Small intestine (tissue), 7 donors: ENCODE measurements around the gene VASP. TPM values are rescaled to one million over a fixed set of nuclear protein-coding genes. Genes with fewer than 3 reads are reported as not detected.
A peak's percentile ranks its signal among the peaks of the same experiment; 100 is the strongest.

Experiments used
- DNase-seq, 2 donors: peaks; one replicate each; pipeline versions ENCODE4 v3.0.0 to v3.0.0-alpha.2; 2013
- FAIRE-seq: peaks from 2 replicates; lab custom pipeline; 2012; peaks lifted over from hg19 to GRCh38; lab: Jason Lieb, UNC
- H3K27ac ChIP-seq, 3 donors: one replicate each; pipeline ENCODE4 v1.5.1; 2013; ENCODE audit warnings: low read length in 2 of 3, mild to moderate bottlenecking in 2 of 3, control low read depth in 1 of 3, inconsistent platforms in 1 of 3, low read depth in 1 of 3, moderate library complexity in 1 of 3
- H3K27me3 ChIP-seq, 3 donors: one replicate each; pipeline ENCODE4 v1.6.1; 2013; ENCODE audit warnings: low read length in 3 of 3, inconsistent platforms in 1 of 3; ENCODE audit not compliant: control insufficient read depth in 3 of 3, insufficient read depth in 3 of 3
- H3K36me3 ChIP-seq, 3 donors: one replicate each; pipeline ENCODE4 v1.6.1; 2013; ENCODE audit warnings: low read length in 3 of 3, inconsistent platforms in 1 of 3, low read depth in 1 of 3, mild to moderate bottlenecking in 1 of 3, moderate library complexity in 1 of 3; ENCODE audit not compliant: control insufficient read depth in 3 of 3, insufficient read depth in 2 of 3
- H3K4me1 ChIP-seq, 3 donors: one replicate each; pipeline ENCODE4 v1.6.1; 2013; ENCODE audit warnings: low read length in 2 of 3, inconsistent platforms in 1 of 3, low read depth in 1 of 3, mild to moderate bottlenecking in 1 of 3, moderate library complexity in 1 of 3; ENCODE audit not compliant: control insufficient read depth in 3 of 3, insufficient read depth in 2 of 3
- H3K4me3 ChIP-seq, 3 donors: one replicate each; pipeline ENCODE4 v1.5.1; 2013; ENCODE audit warnings: low read length in 3 of 3, control low read depth in 1 of 3, inconsistent platforms in 1 of 3, low read depth in 1 of 3, mild to moderate bottlenecking in 1 of 3, moderate library complexity in 1 of 3
- H3K9me3 ChIP-seq, 2 donors: one replicate each; pipeline ENCODE4 v1.6.1; 2013; ENCODE audit warnings: low read depth in 1 of 2, low read length in 1 of 2; ENCODE audit not compliant: control insufficient read depth in 2 of 2, insufficient read depth in 1 of 2
- WGBS, 3 donors: extraction: QIAGEN DNeasy Blood & Tissue Kit; methylation state at CpG; one replicate each; pipeline ENCODE4 v1.1.7; 2013; 5-methylcytosine and 5-hydroxymethylcytosine counted together
- polyA plus RNA-seq, 4 donors: library from polyadenylated mRNA; stranded (reverse) in 3 of 4; unstranded in 1 of 4; fragments of 200-250 nt in 3 of 4; fragments of 120-200 nt in 1 of 4; gene quantifications; one replicate each; pipeline versions ENCODE4 v1.2.1 to v1.2.3, GENCODE V29; 2013
- donor health status: healthy with polysubstance abuse.
- donor health status: control.
- donor health status: control.
- donor health status: Bipolar disorder and iron deficiency.
- donor health status: healthy.

The VASP gene
- polyA plus RNA-seq, 4 donors = 50.4 to 132 (median 111) TPM

- Histone ChIP-seq H3K4me1 (peaks cover 6 to 41% (median 16%) of the 10 kb centered on the region in 3 donors), H3K27me3 (peaks cover 0 to 77% (median 0%) of the 10 kb centered on the region in 3 donors), H3K36me3 (no peaks in the 10 kb centered on the region), H3K9me3 (peaks cover 0 to 6% of the 10 kb centered on the region in 2 donors), H3K4me3 (peak overlapping the region; percentile 52 to 60 (median 58)), H3K27ac (no peak overlapping the region)
- FAIRE-seq = no peak
- 0 to 1% (median 1%) methylated on average over 40 to 54 of the region's 54 CpGs for WGBS, 3 donors
- DNase-seq = peak; percentile 31 to 67
These were observed 10.8 kb upstream of the VASP start for GRCh38 chr19:45496349-45496953.

- H3K4me1 ChIP-seq = peaks cover 6 to 37% (median 16%) of the 10 kb centered on the region in 3 donors
These were observed 9.5 kb upstream of the VASP start for GRCh38 chr19:45497791-45498190.

GRCh38 chr19:45498411-45499195 lies 8.7 kb upstream of the VASP start, which contains the start of gene PPM1N:
PPM1N (plus strand) TSS chr19:45498443; CDS start chr19:45498473, 30 bp downstream.
- H3K27ac ChIP-seq = no peak within 1 kb of the TSS
- peak in 1 of 2 donors; percentile 57 for DNase-seq

More at GRCh38 chr19:45497791-45498190, 9.5 kb upstream of the VASP start:
- H3K27me3 ChIP-seq = peaks cover 0 to 69% (median 0%) of the 10 kb centered on the region in 3 donors
- peaks cover 0 to 6% of the 10 kb centered on the region in 2 donors for H3K9me3 ChIP-seq
- FAIRE-seq (no peak), DNase-seq (no peak)
- H3K36me3 ChIP-seq = no peaks in the 10 kb centered on the region
- WGBS, 3 donors = 25 to 28% (median 27%) methylated on average over 16 of the region's 16 CpGs
- no peak overlapping the region for H3K27ac ChIP-seq
- H3K4me3 ChIP-seq = no peak overlapping the region

GRCh38 chr19:45499196-45500180 lies 7.8 kb upstream of the VASP start:
- WGBS, 3 donors = 11 to 17% (median 13%) methylated on average over 36 to 37 of the region's 37 CpGs
- H3K27me3 ChIP-seq = peaks cover 0 to 58% (median 0%) of the 10 kb centered on the region in 3 donors
- peak overlapping the region in 1 of 3 donors; percentile 2 for H3K4me3 ChIP-seq
- H3K9me3 ChIP-seq = peaks cover 0 to 6% of the 10 kb centered on the region in 2 donors
- FAIRE-seq (no peak), DNase-seq (peak; percentile 69 to 72)
- no peaks in the 10 kb centered on the region for H3K36me3 ChIP-seq
- no peak overlapping the region for H3K27ac ChIP-seq
- peaks cover 6 to 30% (median 16%) of the 10 kb centered on the region in 3 donors for H3K4me1 ChIP-seq

More at GRCh38 chr19:45498411-45499195, 8.7 kb upstream of the VASP start, which contains the start of gene PPM1N:
- Histone ChIP-seq H3K4me1 (peaks cover 6 to 30% (median 16%) of the 10 kb centered on the region in 3 donors), H3K9me3 (peaks cover 0 to 6% of the 10 kb centered on the region in 2 donors), H3K4me3 (peak within 1 kb of the TSS in 2 of 3 donors; percentile 32 to 34), H3K36me3 (no peaks in the 10 kb centered on the region), H3K27me3 (peaks cover 0 to 63% (median 0%) of the 10 kb centered on the region in 3 donors)
- no peak for FAIRE-seq
- WGBS, 3 donors = 2 to 7% (median 6%) methylated on average over 75 to 89 of the region's 89 CpGs

GRCh38 chr19:45500918-45501729 lies 6.2 kb upstream of the VASP start:
- Histone ChIP-seq H3K4me1 (peaks cover 6 to 32% (median 16%) of the 10 kb centered on the region in 3 donors), H3K27ac (no peak overlapping the region), H3K9me3 (peaks cover 0 to 6% of the 10 kb centered on the region in 2 donors), H3K36me3 (no peaks in the 10 kb centered on the region), H3K27me3 (peaks cover 0 to 42% (median 0%) of the 10 kb centered on the region in 3 donors), H3K4me3 (no peak overlapping the region)
- DNase-seq = no peak
- 87 to 93% (median 88%) methylated on average over 8 of the region's 8 CpGs for WGBS, 3 donors
- FAIRE-seq = no peak

GRCh38 chr19:45501730-45502014 lies 5.6 kb upstream of the VASP start:
- Histone ChIP-seq H3K9me3 (peaks cover 0 to 6% of the 10 kb centered on the region in 2 donors), H3K27ac (no peak overlapping the region), H3K4me1 (peaks cover 6 to 29% (median 12%) of the 10 kb centered on the region in 3 donors), H3K27me3 (peaks cover 0 to 37% (median 0%) of the 10 kb centered on the region in 3 donors), H3K4me3 (no peak overlapping the region), H3K36me3 (no peaks in the 10 kb centered on the region)
- no peak for DNase-seq
- no peak for FAIRE-seq
- 70 to 72% (median 70%) methylated on average over 2 of the region's 2 CpGs for WGBS, 3 donors

- H3K4me1 ChIP-seq = peaks cover 6 to 27% (median 12%) of the 10 kb centered on the region in 3 donors
- H3K36me3 ChIP-seq = no peaks in the 10 kb centered on the region
- peaks cover 0 to 6% of the 10 kb centered on the region in 2 donors for H3K9me3 ChIP-seq
- no peak for FAIRE-seq
- no peak overlapping the region for H3K4me3 ChIP-seq
- no peak overlapping the region for H3K27ac ChIP-seq
- DNase-seq = no peak
- 74 to 88% (median 84%) methylated on average over 5 of the region's 5 CpGs for WGBS, 3 donors
- H3K27me3 ChIP-seq = peaks cover 0 to 35% (median 0%) of the 10 kb centered on the region in 3 donors
These were observed 5.2 kb upstream of the VASP start for GRCh38 chr19:45502111-45502510.
